NCI-H510A (cell line): Measurements from ENCODE around the gene TTLL4.

ENCODE experiments used
- DNase-seq: peaks from one replicate; lab custom pipeline; 2025; lab: John Stamatoyannopoulos, UW

TTLL4 gene

DNA sequence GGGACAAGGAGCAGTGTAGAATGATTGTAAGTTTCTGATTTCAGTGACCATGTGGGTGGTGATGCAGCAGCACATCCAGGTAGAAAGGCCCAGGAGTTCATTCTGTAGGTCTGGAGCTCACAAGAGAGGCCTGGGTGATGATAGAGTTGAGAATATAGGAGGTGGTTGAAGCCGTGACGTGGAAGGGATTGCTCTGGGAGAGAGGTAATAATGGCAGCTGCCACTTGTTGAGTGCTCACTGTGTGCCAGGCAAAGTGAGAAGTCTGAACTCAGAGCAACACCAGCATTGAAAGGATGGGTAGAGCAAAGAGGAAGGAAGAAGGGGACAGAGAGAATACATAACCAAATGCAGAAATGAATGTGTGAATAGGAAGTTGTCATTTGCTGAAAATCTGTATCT, 3.3 kb downstream of the TTLL4 start:
- DNase-seq: no peak

DNA sequence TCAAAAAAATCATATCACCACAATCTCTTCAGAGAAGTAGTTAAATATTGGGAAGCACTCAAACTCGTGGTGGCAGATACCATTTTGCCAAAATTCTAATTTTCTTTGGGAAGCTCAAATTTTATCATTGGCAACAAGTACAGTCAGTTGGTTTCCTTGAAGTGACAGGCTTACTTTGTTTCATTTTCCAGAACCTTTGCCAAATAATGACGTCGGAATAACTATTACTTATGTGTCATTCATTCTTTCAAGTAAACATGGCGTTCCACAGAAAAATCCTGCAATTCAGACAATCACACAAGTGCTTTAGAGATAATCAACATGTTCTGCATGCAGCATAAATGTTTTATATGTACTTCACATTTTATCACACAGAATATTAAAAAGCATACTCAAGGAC, 5.4 kb downstream of the TTLL4 start:
- DNase-seq: no peak

DNA sequence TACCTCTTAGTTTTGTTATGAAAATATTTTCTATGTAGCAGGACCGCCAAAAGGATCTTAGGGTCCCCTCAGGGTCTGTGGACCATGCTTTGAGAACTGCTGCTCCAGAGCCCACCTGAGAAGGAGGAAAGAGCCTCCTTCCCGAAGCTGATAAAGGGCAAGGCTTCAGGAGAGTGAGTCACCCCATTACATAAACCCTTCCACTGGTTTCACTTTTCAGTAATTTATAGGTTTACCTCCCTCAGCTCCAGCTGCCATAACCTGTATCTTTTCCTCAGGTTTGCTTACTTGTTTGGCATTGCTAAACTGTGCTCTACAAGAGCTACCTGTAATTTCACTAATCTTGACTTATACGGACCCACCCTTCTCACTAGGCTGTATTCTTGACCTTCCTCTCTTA, 6.6 kb downstream of the TTLL4 start:
- DNase-seq: no peak

GRCh38 chr2:218718058-218718457, 7.4 kb downstream of the TTLL4 start:
- no peak for DNase-seq

DNA sequence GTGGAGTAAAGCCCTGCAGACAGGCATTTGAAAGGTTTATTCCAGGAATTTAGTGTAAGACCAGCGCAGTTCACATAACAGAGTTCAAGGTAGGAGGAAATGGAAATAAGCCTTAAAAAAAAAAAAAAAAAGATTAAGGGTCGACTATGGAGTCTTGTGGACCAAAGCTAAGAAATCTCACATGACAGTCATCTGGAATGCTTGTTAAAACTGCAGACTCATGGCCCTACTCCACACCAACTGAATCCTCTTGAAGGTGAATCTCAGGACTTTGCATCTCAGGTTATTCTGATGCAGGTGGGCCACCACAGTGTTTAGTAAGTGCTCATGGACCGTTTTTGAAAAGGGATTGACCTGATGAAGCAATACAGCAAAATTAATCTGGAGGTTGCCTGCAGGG, 8.8 kb downstream of the TTLL4 start:
- DNase-seq: no peak

DNA sequence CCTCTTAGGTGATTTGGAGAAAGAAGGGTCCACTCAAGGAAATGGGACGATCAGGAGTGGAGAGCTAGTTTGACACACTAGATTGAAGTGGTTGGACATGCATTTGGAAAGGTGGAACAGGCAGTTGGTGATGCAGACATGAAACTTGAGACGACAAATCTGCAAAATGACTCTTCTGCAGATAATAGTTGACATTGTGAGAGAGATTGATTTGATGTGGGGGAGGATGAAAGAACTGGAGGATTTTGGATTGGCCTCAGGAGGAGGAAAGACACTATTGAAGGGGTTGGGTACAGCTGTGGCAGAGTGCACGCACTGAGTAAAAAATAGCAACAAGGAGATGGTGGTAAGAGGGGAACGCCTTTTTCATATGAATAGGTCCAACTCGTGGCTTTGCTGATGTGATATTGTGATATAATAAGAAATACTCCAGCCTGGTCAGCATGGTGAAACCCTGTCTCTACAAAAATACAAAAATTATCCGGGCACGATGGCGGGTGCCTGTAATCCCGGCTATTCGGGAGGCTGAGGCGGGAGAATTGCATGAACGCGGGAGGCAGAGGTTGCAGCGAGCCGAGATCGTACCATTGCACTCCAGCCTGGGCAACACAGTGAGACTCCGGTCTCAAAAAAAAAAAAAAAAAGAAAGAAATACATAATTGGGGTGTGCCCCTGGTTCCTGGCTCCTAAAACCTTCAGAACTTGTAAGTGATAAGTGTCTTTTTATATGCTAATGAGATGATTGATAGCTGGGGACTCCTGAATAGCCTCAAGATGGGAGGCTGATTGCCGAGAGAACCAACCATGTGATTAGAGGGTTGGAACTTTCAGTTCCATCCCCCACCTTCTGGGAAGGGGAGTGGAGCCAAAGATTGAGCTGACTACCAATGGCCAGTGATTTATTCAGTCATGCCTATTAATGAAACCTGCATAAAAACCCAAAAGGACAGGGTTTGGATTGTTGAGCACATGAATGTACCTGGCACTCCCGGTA, 9.7 kb downstream of the TTLL4 start:
- no peak for DNase-seq

GRCh38 chr2:218721488-218721887, 10.9 kb downstream of the TTLL4 start:
- DNase-seq: no peak

DNA sequence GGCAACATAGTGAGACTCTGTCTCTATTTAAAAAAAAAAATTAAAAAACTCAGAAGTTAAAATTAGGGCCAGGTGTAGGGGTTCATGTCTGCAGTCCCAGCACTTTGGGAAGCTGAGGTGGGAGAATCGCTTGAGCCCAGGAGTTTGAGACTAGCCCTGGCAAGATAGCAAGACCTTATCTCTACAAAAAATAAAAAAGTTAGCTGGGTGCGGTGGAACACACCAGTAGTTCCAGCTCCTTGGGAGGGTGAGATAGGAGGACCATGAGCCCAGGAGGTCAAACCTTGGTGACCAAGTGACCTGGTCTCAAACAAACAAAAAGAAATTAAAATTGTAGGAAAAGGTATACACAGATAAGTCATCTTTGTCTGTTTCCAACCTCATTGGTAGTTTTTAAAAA, 11.3 kb downstream of the TTLL4 start:
- no peak for DNase-seq

DNA sequence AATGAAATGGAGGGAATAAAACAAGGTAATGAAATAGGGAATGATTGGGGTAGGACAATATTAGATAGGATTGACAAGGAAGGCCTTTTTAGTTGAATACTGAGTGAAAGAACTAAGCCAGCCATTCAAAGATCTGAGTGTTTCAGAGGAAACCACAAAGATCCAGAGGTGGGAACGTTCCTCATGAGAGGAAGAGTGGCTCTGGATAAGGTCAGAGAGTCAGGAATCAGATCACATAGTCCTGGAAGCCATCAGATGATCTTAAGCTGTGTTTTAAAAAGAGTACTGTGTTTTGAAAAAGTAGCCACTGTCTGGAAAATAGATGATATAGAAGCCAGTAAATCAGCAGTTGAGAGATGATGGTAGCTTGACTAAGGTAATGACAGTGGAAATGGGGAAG, 11.8 kb downstream of the TTLL4 start:
- no peak for DNase-seq

DNA sequence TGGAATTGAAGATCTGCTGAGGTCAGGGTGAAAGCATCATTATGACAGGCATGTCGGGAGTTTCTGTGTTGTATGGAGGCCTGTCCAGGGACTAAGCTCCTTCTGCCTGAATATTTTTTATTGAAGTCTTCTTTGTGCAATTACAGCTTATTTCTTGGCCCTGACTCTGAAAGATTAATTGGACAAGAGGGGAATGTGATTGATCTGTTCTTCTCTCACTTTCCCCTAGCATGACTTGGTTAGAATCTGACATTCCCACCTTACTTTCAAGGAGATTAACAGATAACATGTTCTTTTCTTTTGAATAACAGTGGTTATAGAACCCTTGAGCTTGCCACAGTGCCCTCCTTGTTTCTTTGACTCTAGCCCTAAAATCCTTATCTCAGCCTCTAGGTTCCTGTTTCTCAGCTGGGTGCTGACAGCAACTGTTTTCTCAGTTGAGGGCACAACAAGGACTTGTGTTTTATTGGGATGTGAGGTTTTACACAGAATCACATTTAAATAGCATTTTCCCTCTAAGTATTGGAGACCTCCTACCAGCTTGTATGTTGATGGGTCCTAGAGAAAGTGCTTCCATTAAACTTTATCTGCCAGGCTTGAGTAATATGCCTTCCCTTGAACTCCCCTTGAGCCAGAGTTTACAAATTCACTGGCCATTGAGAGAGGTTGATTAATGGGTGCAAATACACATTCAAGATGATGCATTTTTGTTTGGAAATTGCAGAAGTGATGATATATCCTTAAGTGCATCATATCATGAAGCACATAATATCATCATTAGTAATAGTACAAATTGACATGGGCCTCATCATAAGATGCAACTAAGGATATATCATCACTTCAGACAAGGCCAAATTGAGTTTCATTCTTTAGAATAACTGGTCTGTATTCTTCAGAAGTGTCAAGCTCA, 12.5 kb downstream of the TTLL4 start:
- DNase-seq: no peak

DNA sequence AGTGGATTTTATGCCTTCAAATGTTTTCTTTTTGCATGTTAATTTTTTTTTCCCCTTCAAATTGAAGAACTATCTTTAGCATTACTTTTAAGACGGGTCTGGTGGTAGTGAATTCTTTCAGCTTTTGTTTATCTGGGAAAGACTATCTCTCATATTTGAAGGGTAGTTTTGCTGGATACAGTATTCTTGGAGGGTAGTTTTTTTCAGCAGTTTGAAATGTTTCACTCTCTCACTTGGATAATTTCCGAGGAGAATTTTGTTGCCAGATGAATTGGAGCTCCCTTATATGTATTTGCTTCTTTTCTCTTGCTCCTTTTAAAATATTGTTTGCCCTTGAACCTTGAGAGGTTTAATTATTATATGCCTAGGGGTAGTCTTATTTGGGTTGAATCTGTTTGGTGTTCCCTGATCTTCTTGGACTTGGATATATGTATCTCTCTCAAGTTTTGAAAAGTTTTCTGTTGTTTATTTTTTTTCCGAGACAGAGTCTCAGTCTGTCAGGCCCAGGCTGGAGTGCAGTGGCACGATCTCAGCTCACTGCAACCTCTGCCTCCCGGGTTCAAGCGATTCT, 15.5 kb downstream of the TTLL4 start:
- no peak for DNase-seq

DNA sequence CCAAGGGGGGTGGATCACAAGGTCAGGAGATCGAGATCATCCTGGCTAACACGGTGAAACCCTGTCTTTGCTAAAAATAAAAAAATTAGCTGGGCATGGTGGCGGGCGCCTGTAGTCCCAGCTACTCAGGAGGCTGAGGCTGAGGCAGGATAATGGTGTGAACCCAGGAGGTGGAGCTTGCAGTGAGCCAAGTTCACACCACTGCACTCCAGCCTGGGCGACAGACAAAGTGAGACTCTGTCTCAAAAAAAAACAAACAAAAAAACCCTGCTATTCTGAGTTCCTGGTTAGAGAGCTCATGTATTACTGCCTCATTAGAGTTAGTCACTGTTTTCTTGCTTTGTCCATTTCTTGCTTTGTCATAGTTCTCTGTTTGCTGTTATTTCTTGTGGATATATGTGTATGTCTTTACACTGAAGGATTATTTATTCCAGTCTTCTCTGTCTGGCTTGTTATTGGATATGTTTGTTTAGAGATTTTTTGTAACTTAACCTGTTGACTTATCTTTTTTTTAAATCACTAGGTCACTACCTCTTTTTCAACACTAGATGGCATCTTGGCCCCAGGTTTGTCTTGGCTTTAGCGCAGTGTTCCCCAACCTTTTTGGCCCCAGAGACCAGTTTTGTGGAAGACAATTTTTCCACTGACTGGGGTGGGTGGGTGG, 17.0 kb downstream of the TTLL4 start:
- DNase-seq: no peak

- DNase-seq: no peak
Measured at GRCh38 chr2:218729640-218730039, 19.0 kb downstream of the TTLL4 start.

GRCh38 chr2:218732052-218732760, 21.6 kb downstream of the TTLL4 start:
- no peak for DNase-seq

DNA sequence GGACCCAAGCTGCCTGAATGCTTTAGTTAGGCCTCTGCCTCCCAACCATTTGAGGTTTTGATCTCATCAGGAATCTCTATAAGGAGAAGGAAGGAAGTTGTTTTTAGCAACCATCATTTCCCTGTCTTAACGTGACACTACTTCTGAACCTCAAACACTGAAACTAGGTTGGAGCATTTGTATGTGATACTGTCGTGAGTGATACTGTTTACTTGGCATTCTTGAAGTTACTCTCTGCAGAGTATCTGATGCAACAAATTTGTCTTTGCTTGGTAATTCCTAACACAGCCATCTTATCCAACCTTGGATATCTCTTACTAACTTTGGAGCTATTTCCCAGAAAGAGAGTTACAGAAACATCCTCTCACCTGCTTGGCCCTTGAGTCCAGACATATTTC, 22.1 kb downstream of the TTLL4 start:
- DNase-seq: no peak

GRCh38 chr2:218733171-218734021, 22.8 kb downstream of the TTLL4 start:
- DNase-seq: no peak

DNA sequence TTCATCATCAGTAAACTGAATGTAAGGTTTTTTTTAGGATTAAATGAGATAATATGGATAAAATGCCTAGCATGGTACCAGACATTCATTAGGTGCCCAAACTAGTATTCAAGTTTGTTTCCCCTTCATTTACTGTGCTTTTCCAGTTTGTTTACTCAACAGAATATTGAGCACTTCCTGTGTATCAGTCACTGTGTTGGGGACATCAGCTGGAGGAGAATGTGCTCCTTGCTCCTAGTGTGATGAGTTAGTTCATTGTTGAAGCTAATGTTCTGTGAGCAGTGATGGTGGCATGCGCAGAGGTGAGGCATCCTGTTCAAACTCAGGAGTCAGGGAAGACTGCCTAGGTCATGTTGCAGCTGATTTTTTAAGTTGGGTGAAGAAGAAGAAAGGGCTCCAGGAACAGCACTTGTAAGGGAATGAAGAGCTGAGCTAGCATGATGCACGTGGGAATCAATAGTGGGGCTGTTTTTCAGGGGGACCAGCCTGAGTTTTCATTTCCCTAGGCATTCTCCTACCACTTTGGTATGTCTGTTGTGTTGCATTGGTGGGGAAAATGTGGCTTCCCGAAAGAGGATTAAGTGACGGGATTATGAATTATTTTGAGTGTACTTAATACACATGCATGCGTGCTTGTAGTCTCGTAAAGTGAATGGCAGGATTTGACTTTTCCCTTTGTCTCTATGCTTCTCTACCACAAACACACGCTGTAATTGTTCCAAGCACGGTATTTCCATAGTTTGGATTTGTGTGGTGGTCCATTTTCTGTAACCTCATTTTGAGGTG, 23.7 kb downstream of the TTLL4 start:
- DNase-seq: no peak

DNA sequence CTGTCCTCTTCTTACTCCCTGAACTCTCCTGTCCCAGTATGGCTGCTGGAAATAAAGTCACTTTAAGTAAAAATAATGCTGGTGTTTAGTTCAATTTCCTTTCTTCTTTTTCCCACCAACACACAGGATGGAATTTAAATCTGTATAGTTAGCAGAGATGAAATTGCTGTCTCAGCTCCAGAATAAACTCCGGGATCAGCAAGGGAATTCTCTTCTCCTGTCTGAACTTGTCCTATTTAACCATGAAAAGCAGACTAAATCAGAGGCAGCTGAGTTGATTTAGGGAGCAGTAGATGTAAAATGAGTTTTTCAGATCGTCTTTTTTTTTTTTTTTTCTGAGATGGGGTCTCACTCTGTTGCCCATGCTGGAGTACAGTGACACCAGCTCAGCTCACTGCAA, 25.9 kb downstream of the TTLL4 start:
- DNase-seq: no peak

DNA sequence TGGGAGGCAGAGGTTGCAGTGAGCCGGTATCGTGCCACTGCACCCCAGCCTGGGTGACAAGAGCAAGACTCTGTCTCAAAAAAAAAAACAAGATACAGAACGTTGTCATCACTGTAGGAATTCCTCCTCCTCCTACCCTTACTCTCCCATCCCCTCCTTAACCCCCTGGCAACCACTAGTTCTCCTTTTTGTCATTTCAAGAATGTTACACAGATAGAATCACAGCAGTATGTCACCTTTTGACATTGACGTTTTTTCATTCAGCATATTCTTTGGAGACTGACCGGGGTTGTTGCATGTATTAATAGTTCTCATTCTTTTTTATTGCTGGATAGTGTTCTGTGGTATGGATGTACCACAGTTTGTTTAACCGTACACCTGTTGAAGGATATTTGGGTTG, 32.4 kb downstream of the TTLL4 start:
- DNase-seq: no peak

DNA sequence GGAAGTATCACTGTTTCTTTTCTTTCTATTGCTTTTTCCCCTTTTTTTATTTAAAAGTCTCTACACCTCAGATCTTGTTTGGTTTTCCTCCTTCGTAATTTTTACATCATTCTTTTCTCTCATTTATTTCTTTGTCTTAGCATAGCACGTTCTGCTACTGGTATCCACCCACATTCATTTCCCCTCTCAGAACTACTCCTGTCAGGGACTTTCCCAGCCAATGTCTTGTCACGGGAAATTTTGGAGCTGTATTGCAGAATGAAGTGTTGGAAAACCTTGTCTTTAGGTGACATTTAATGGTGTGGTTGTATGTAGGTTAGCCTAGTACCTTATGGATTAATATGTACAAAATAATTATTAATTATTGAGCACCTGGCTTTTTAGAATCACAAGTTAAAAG, 34.0 kb downstream of the TTLL4 start:
- DNase-seq: no peak
